K562 (cell line): Measurements from ENCODE around the gene KBTBD2. TPM values are rescaled to one million over a fixed set of nuclear protein-coding genes. Genes with fewer than 3 reads are reported as not detected.

Experiments
- ATAC-seq: fragments of 200-7000 bp; cut with Tn5 transposase; 3 replicates; pipeline ENCODE4 v1.9.1; 2020; ENCODE audit warnings: moderate library complexity
- BruUV-seq: library from RNA; stranded (reverse); fragments of 400-500 nt; replicated peaks from 2 replicates; lab custom pipeline; 2021; lab: Mats Ljungman, UMichigan
- CTCF ChIA-PET: fragments of 300-600 bp; formaldehyde crosslinking; extraction: SDS; loops from one replicate; lab custom pipeline; 2021; ENCODE audit warnings: low intra/inter-chr PET ratio; lab: Yijun Ruan, JAX
- POLR2A ChIA-PET: fragments of 300-600, 350-650 bp; sonication (Branson Sonifier 250); formaldehyde crosslinking; extraction: SDS; loops from one replicate; lab custom pipeline; 2021; ENCODE audit warnings: antibody characterized with exemption, inconsistent platforms; lab: Yijun Ruan, JAX
- DNase-seq, 4 experiments: peaks; one replicate each; pipeline versions ENCODE4 v3.0.0 to v3.0.0-alpha.2; 2011 to 2018; ENCODE audit warnings: low spot score in 3 of 4, mixed read lengths in 3 of 4; ENCODE audit errors: extremely low read depth in 1 of 4
- FAIRE-seq: peaks from 2 replicates; lab custom pipeline; 2011; peaks lifted over from hg19 to GRCh38; lab: Jason Lieb, UNC
- H2AFZ ChIP-seq: 2 replicates; pipeline ENCODE4 v1.6.0; 2011; ENCODE audit warnings: low read depth, low read length, control low read depth, inconsistent platforms
- H3K27ac ChIP-seq: fragments of 200-600 bp; 3 replicates; pipeline ENCODE4 v1.8.0; 2011; ENCODE audit warnings: low read depth, mild to moderate bottlenecking, control low read depth, inconsistent platforms, low read length, moderate library complexity, mixed read lengths; ENCODE audit errors: extremely low read depth
- H3K27me3 ChIP-seq, 2 experiments: fragments of 300-600 bp in 1 of 2; 2 replicates in 1 of 2; 3 replicates in 1 of 2; pipeline versions ENCODE4 v1.6.0 to v1.8.0; 2011; ENCODE audit warnings: inconsistent platforms in 2 of 2, low read length in 2 of 2, mild to moderate bottlenecking in 1 of 2, mixed read lengths in 1 of 2, moderate library complexity in 1 of 2; ENCODE audit not compliant: control insufficient read depth in 2 of 2, insufficient read depth in 2 of 2
- H3K36me3 ChIP-seq: fragments of 300-600 bp; 3 replicates; pipeline ENCODE4 v1.8.0; 2011; ENCODE audit warnings: mild to moderate bottlenecking, low read length, inconsistent platforms; ENCODE audit not compliant: control insufficient read depth, insufficient read depth
- H3K4me1 ChIP-seq, 2 experiments: fragments of 200-600 bp in 1 of 2; replicated peaks in 1 of 2; 2 replicates in 1 of 2; 3 replicates in 1 of 2; pipeline versions ENCODE4 v1.5.1 to v1.8.0; 2011; ENCODE audit warnings: inconsistent platforms in 2 of 2, low read length in 2 of 2, mild to moderate bottlenecking in 1 of 2, mixed read lengths in 1 of 2, moderate library complexity in 1 of 2; ENCODE audit not compliant: control insufficient read depth in 2 of 2, insufficient read depth in 2 of 2
- H3K4me2 ChIP-seq: 2 replicates; pipeline ENCODE4 v1.6.1; 2011; ENCODE audit warnings: low read length, control low read depth, inconsistent platforms, mixed read lengths; ENCODE audit not compliant: insufficient read depth
- H3K4me3 ChIP-seq: fragments of 200-600 bp; sonication (generic), shearing (Covaris generic); 2 replicates; pipeline ENCODE4 v1.5.1; 2016; ENCODE audit warnings: control low read depth, inconsistent platforms
- H3K79me2 ChIP-seq: fragments of 200-600 bp; 3 replicates; pipeline ENCODE4 v1.8.0; 2011; ENCODE audit warnings: low read length, inconsistent platforms; ENCODE audit not compliant: control insufficient read depth, insufficient read depth
- H3K9ac ChIP-seq, 2 experiments: 2 replicates each; pipeline versions ENCODE4 v1.6.0 to v1.6.1; 2011; ENCODE audit warnings: low read depth in 2 of 2, low read length in 2 of 2, control low read depth in 1 of 2, inconsistent platforms in 1 of 2, mild to moderate bottlenecking in 1 of 2, mixed read lengths in 1 of 2; ENCODE audit not compliant: insufficient read depth in 1 of 2
- H3K9me1 ChIP-seq: one replicate; pipeline ENCODE4 v1.6.0; 2011; ENCODE audit warnings: inconsistent platforms, mild to moderate bottlenecking, low read length, moderate library complexity; ENCODE audit not compliant: control insufficient read depth, insufficient read depth
- H3K9me3 ChIP-seq: replicated peaks from 2 replicates; pipeline ENCODE4 v1.5.1; 2011; ENCODE audit warnings: low read depth, low read length, inconsistent platforms; ENCODE audit not compliant: control insufficient read depth, insufficient read depth
- H4K20me1 ChIP-seq: replicated peaks from 2 replicates; pipeline ENCODE4 v1.6.1; 2011; ENCODE audit warnings: low read length, inconsistent platforms, mixed read lengths; ENCODE audit not compliant: control insufficient read depth, insufficient read depth
- EWSR1 ChIP-seq: fragments of 450-650 bp; IDR thresholded peaks from 2 replicates; pipeline ENCODE4 v1.6.1; 2018; ENCODE audit warnings: borderline replicate concordance, mild to moderate bottlenecking, low read depth, moderate library complexity; ENCODE audit not compliant: partially characterized antibody
- POLR3A ChIP-seq: IDR thresholded peaks from 2 replicates; pipeline ENCODE4 v1.6.1; 2011; ENCODE audit warnings: borderline replicate concordance, mild to moderate bottlenecking, moderate library complexity; ENCODE audit not compliant: insufficient read length, insufficient read depth; ENCODE audit errors: extremely low read depth
- TBP ChIP-seq: optimal IDR thresholded peaks from 2 replicates; pipeline ENCODE3; 2011; ENCODE audit warnings: low read depth, low read length, improper control_type of control experiment
- ZNF184 ChIP-seq: sonication (generic); formaldehyde crosslinking; IDR thresholded peaks from 2 replicates; pipeline ENCODE4 v1.5.0; 2020; ENCODE audit warnings: missing genetic modification reagents
- ZNF707 ChIP-seq: fragments of 250-450 bp; sonication (Bioruptor Pico); conservative IDR thresholded peaks from 2 replicates; pipeline ENCODE4 v1.8.0; 2022; ENCODE audit warnings: inconsistent platforms, mild to moderate bottlenecking, moderate library complexity
- WGBS: fragments of 100-300 bp; shearing (Covaris generic); methylation state at CpG from one replicate; pipeline ENCODE4 v1.1.6; 2016; ENCODE audit warnings: low coverage, mixed read lengths; ENCODE audit not compliant: insufficient coverage; ENCODE audit errors: missing lambda C conversion rate; 5-methylcytosine and 5-hydroxymethylcytosine counted together
- in situ Hi-C: fragments of 300-500 bp; cut with MboI; formaldehyde crosslinking; loops from 4 replicates; pipeline ENCODE4 v1.15.0; 2018; ENCODE audit warnings: inconsistent platforms, mixed read lengths
- intact Hi-C: fragments of 100-400 bp; cut with micrococcal nuclease; formaldehyde crosslinking; loops from 2 replicates; pipeline ENCODE4 v1.14.2; 2022
- polyA plus RNA-seq, 8 experiments: library from polyadenylated mRNA; depleted of rRNA in 4 of 8; stranded (reverse) in 5 of 8; unstranded in 3 of 8; fragments of >200 nt; fragmentation: Nextera tagmentation in 2 of 8; fragmentation: Illumina TruSeq in 1 of 8; extraction: Ambion mirVana in 2 of 8; extraction: Trizol in 1 of 8; gene quantifications; 2 replicates each; pipeline versions ENCODE4 v1.2.1 to v1.2.3, GENCODE V29; 2011 to 2014; ENCODE audit warnings: inconsistent platforms in 1 of 8, missing spikeins in 1 of 8
- total RNA-seq, 7 experiments: library from RNA; depleted of rRNA in 6 of 7; stranded (reverse); fragments of >200 nt in 6 of 7; fragmentation: Illumina TruSeq in 2 of 7; extraction: Trizol in 2 of 7; gene quantifications; 2 replicates each; pipeline versions ENCODE4 v1.2.1 to v1.2.3, GENCODE V29; 2011 to 2021; ENCODE audit warnings: low replicate concordance in 1 of 7
- TF ChIP-seq, protein P1 (sequence below), 3 experiments: IDR thresholded peaks in 2 of 3; conservative IDR thresholded peaks in 1 of 3; 2 replicates each; pipeline ENCODE4 v1.5.1; 2011 to 2012; ENCODE audit warnings: low read length in 3 of 3, mild to moderate bottlenecking in 3 of 3, control low read depth in 2 of 3, improper control_type of control experiment in 1 of 3, inconsistent platforms in 1 of 3, low read depth in 1 of 3, mixed read lengths in 1 of 3, moderate library complexity in 1 of 3; ENCODE audit not compliant: insufficient read depth in 2 of 3

Gene KBTBD2
- total and polyA plus RNA-seq, 9 of the 15 experiments (the other 6 are each of a cell fraction or from before 2014, with no cell fraction given) = 22.8 to 62.2 (median 30.8) TPM

DNA sequence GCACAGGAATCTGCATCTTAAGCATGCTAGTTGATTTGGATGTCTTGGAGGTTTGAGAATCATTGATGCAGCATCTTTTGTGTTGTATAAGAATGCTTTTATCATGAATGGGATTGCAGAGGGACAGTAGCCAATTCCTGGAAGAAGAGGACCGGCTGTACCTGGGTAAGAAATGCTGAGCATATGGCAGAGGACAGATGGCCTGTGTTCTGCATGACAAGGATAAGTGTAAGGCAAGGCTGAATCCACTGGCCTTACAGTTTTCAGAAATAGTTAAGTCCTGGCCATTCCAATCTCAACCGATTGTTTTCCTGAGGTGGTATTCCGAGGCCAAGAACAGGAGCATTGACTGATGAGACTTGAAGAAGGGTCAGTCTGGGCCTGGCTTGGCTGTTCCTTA, 24.4 kb upstream of the KBTBD2 start:
- Histone ChIP-seq H3K27ac (no peak overlapping the region; the same call in 2 of the 3 replicates), H3K4me3 (no peak overlapping the region), H4K20me1 (no peaks in the 10 kb centered on the region), H3K27me3 (no peaks in the 10 kb centered on the region), H3K36me3 (peaks cover 53% of the 10 kb centered on the region), H3K79me2 (no peaks in the 10 kb centered on the region), H3K9me1 (no peaks in the 10 kb centered on the region), H3K9ac (no peak overlapping the region), H3K4me1 (no peaks in the 10 kb centered on the region), H3K9me3 (no peaks in the 10 kb centered on the region), H2AFZ (no peak overlapping the region), H3K4me2 (no peak overlapping the region)
- WGBS = 75% methylated on average over 3 of the region's 3 CpGs
- no peak for FAIRE-seq
- no peak for TF ChIP-seq POLR3A
- TF ChIP-seq ZNF184 (CRISPR knock-in tag) = no peak
- TF ChIP-seq, protein P1, sequence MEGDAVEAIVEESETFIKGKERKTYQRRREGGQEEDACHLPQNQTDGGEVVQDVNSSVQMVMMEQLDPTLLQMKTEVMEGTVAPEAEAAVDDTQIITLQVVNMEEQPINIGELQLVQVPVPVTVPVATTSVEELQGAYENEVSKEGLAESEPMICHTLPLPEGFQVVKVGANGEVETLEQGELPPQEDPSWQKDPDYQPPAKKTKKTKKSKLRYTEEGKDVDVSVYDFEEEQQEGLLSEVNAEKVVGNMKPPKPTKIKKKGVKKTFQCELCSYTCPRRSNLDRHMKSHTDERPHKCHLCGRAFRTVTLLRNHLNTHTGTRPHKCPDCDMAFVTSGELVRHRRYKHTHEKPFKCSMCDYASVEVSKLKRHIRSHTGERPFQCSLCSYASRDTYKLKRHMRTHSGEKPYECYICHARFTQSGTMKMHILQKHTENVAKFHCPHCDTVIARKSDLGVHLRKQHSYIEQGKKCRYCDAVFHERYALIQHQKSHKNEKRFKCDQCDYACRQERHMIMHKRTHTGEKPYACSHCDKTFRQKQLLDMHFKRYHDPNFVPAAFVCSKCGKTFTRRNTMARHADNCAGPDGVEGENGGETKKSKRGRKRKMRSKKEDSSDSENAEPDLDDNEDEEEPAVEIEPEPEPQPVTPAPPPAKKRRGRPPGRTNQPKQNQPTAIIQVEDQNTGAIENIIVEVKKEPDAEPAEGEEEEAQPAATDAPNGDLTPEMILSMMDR (IDR thresholded peaks at IDR 0.05 in 2 of 3, conservative IDR thresholded peaks at IDR 0.05 in 1 of 3; ENCODE audit: insufficient read depth in 2 of 3, low read depth in 1 of 3, low read length in 3 of 3) = no peak
- TF ChIP-seq ZNF707 (CRISPR knock-in tag) = no peak
- TF ChIP-seq TBP = no peak
- TF ChIP-seq EWSR1 = no peak
- DNase-seq = no peak
- BruUV-seq = no TSS peak
- in situ Hi-C loops (no loop called here), intact Hi-C loops (no loop called here)
- ATAC-seq = no peak
- ChIA-PET CTCF (no interaction called here), POLR2A (no interaction called here)
